HL-60/S4 (cell line): Measurements from ENCODE around the gene ESR2.

ENCODE experiments used
- in situ Hi-C: fragments of 300-500 bp; cut with MboI; formaldehyde crosslinking; loops from 2 replicates; pipeline ENCODE4 v1.14.3; 2022; ENCODE audit warnings: low sequenced_read_pairs

The ESR2 gene

GRCh38 chr14:64092940-64093339 is 201.2 kb downstream of the ESR2 start:
- in situ Hi-C loops, result no loop called here

DNA sequence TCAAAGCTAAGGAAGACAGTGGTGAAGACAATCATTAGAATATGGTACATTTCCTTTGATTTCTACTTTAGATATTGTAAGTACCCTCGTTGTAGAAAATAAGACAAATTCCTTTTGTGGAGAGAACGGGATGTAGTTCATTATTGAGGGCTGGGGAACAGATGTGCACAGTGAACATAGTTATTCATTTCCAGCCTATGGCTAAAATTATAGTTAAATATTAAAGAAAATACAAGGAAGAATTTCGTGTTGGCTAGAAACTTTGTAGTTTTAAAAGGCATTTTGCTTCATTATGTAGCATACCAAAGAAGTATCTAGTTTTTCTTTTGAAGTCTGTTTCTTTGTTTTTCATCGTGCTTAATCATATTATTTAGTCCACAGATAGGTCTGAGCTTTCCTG is 201.8 kb downstream of the ESR2 start:
- in situ Hi-C loops, result no loop called here

DNA sequence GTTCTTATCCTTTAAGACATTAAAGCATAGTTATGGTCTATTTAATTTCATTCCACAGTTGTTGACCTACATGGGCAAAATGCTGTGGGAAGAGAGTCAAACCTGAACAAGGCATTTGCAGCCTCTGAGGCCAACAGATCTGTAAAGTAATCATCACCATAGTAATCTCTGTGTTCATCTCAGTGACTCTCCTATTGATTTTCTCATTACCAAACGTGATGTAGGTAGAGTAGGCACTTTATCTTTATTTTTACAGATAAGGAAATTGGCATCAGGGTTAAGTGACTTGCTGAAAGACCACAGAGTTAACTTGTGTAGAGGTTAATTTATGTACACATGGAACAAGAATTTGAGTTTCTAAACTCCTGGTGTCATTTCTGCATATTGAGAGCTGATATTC is 203.0 kb downstream of the ESR2 start:
- in situ Hi-C loops, result no loop called here

GRCh38 chr14:64089920-64090319 is 204.3 kb downstream of the ESR2 start:
- in situ Hi-C loops, result no loop called here

DNA sequence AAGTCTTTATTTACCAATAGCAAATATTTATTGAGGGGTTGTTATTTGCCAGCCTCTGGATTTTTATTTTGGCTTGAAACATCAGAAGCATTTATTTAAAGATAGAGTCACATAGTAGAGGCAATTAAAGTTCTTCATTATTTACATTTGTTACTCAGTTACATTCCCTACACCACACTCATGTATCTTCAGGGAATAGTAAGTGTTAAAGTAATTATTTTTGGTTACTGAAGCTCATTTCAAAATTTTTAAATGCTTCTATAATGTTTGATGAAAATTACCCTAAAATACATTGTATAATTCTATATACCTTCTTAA is 205.6 kb downstream of the ESR2 start:
- in situ Hi-C loops, result no loop called here

DNA sequence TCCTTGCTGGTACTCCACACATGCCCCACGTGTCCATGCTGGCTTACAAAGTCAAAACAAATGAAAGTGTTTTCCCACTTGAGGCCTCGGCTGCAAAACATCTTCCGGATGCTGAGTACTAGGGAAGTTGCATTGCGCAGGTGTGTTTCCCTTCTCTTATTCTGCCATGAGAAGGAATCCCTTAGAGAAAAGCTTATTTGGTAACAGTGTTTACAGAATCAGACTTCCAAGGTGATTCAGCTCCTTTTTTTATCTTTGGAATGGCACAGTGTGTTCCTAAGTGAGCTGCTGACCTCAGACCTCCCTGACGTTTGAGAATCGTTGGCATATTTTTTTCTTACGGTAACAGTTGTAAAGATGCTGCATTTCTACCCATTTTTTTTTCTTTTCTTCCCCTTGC is 211.3 kb downstream of the ESR2 start:
- in situ Hi-C loops, result no loop called here

DNA sequence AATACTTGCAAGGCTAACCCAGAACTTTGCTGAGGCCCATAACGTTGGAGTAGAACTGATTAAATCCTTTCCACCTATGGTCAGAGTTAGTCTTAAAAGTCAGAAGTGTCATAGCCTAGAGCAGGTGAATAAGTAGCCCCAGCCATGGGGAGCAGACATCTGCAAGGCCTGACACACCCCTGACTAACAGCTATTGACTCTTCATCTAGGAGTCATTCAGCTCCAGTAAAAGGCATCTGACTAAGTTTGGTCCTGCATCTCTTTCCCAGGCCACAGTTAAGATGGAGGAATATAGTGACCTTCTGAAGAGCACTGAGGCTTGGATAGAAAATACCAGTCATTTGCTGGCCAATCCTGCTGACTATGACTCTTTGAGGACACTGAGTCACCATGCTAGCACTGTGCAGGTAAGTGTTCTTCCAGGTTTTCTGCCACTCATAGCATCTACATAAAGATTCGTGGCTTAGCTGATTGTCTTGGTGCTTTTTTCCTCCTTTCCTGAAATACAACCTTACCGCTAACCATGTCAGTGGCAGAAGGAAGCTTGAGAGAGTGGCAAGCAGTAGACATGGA is 212.9 kb downstream of the ESR2 start:
- in situ Hi-C loops, result no loop called here

- in situ Hi-C loops, result no loop called here
These were observed 213.7 kb downstream of the ESR2 start for GRCh38 chr14:64080452-64080851.

GRCh38 chr14:64075613-64076005 is 218.6 kb downstream of the ESR2 start:
- in situ Hi-C loops, result no loop called here

DNA sequence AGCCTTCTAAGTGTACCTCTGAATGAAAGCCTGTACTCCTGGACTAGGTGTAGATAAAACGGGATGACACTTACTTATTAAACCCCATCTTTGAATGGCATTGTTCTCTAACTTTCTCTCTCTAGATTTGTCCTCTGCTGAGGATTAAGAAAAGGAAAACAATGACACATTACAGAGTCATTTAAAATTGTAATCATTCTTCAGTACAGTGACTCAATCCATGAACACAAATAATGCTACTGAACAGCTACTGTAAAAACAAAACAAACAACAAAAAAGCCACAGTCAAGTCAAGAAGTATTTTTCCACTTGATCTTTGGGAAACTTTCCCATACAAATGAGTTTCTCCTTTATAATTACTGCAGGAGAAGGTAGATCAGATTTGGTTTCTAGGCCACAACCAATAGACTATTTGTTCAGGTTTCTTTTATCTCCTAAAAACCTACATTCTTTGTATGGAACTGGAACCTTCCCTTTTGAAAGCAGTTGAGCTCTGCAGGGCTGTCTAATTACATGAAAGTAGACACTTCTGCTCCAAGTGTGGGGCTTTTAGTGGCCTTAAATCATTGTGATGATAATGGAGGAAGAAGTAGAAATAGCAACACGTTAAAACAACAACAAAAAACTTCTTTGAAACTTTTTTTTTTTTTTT is 219.1 kb downstream of the ESR2 start:
- in situ Hi-C loops, result no loop called here

- in situ Hi-C loops, result no loop called here
These were observed 224.4 kb downstream of the ESR2 start for GRCh38 chr14:64069634-64070359.

GRCh38 chr14:64064447-64064846 is 229.7 kb downstream of the ESR2 start:
- in situ Hi-C loops, result no loop called here

GRCh38 chr14:64062381-64063115 is 231.6 kb downstream of the ESR2 start:
- in situ Hi-C loops, result no loop called here

- in situ Hi-C loops, result no loop called here
These were observed 232.5 kb downstream of the ESR2 start for GRCh38 chr14:64061706-64062105.

DNA sequence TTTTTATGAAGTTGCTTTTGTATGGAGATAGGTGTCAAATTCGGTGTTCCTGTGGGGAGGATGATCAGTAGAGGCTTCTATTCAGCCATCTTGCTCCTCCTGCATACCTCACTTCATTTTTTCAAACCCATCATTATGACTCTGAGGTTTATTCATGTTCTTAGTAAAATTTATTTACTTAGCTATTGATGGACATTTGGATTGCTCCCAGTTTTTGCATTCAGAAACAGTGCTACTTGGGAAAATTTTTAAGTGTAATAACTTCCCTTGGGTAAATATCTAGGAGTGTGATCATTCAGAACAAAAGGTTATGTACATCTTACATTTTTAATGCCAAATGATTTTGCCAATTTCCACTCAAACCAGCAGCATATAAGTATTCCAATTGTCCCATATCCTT is 233.1 kb downstream of the ESR2 start:
- in situ Hi-C loops, result no loop called here

DNA sequence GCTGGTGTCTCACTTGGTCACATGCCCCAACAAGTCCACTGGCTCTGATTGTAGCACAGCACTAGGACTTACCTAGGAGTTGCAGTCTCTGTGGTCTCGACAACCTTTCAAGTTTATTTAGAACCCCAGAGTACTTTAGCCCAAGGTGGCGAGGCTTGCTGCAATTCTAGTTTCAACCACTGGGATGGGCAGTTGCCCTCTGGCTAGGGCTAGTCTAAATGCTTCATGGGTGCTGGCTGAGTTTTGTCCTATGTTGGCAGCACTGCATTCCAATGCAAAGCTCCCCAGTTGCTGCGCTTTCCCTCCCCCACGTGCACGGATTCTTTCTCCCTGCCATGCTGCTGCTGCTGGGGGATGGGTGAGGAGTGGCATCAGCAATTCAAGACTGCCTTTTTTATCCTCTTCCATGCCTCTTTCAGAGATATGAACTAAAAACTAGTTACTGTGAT is 233.5 kb downstream of the ESR2 start:
- in situ Hi-C loops, result no loop called here

- in situ Hi-C loops, result no loop called here
These were observed 234.0 kb downstream of the ESR2 start for GRCh38 chr14:64060199-64060545.

- in situ Hi-C loops, result no loop called here
These were observed 234.5 kb downstream of the ESR2 start for GRCh38 chr14:64059454-64060198.

DNA sequence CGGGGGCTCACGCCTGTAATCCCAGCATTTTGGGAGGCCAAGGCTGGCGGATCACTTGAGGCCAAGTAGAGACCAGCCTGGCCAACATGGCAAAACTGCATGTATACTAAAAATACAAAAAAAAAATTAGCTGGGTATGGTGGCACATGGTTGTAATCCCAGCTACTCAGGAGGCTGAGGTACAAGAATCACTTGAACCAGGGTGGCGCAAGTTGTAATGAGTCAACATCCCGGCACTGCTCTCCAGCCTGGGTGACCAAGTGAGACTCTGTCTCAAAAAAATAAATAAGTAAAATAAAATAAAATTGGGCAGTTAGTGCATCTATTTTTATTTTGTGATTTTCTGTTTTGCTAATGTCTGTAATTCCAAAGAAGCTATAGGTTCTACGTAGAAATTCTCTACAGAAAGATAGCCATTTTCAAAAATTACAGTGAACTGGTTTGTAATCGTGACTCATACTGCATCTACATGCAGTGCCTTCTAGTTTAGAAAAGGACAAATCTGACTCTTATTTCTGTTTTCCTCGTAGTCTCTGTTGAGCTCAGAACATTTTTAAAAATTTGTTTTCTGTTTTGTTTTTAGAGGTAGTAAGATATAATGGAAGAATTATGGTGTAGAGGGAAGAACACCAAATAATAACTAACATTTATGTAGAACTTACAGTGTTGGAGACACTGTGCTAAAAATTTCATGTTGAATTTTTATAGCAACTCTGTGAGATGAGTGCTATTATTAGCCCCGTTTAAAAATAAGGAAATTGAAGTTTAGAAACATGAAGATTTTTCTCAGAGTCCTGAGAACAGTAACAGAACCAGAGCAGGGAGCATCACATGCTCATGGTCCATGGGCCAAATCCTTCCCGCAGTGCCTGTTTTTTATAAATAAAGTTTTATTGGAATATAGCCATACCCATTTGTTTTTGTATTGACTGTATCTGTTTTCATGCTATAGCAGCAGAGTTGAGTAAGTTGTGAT is 240.2 kb downstream of the ESR2 start:
- in situ Hi-C loops, result no loop called here
